ENCODE results near the gene RCAN1. TPM values are rescaled to one million over a fixed set of nuclear protein-coding genes. Genes with fewer than 3 reads are reported as not detected.
A peak's percentile ranks its signal among the peaks of the same experiment; 100 is the strongest.
"Not testable (repeated sequence)": the region's sequence is repeated elsewhere in the genome, so short reads cannot be mapped to it uniquely, and the experiment has no call there.

Gene RCAN1
- polyA plus RNA-seq, 1 donor (not counting 4 experiments of a cell fraction or from before 2014, with no cell fraction given) = 21.3 TPM

- Histone ChIP-seq H3K36me3 (ENCODE audit: control insufficient read depth in 2 of 2, extremely low read depth in 1 of 2, insufficient read depth in 2 of 2, low read length in 2 of 2) (no peaks in the 10 kb centered on the region), H3K9ac (ENCODE audit: control insufficient read depth, extremely low read depth, insufficient read depth, low read length) (no peak overlapping the region), H3K79me2 (ENCODE audit: control insufficient read depth, insufficient read depth, low read length) (no peaks in the 10 kb centered on the region), H3K4me3 (ENCODE audit: control insufficient read depth in 2 of 3, extremely low read depth in 1 of 3, insufficient read depth in 2 of 3, low read depth in 1 of 3, low read length in 3 of 3) (no peak overlapping the region), H3K4me2 (ENCODE audit: control insufficient read depth, extremely low read depth, insufficient read depth, low read depth, low read length) (no peak overlapping the region), H3K4me1 (ENCODE audit: control insufficient read depth, extremely low read depth, insufficient read depth, low read length) (peaks cover 29% of the 10 kb centered on the region), H3K27ac (ENCODE audit: control insufficient read depth, insufficient read depth, low read length) (no peak overlapping the region), H3K27me3 (ENCODE audit: control insufficient read depth, extremely low read depth, insufficient read depth, low read length) (no peaks in the 10 kb centered on the region), H2AFZ (ENCODE audit: control insufficient read depth, low read length) (no peak overlapping the region), H4K20me1 (ENCODE audit: control insufficient read depth, extremely low read depth, insufficient read depth, low read length) (no peaks in the 10 kb centered on the region), H3K9me1 (ENCODE audit: control insufficient read depth, extremely low read depth, insufficient read depth, low read length) (no peaks in the 10 kb centered on the region), H3K9me3 (ENCODE audit: control insufficient read depth, low read depth, low read length) (peaks cover 2% of the 10 kb centered on the region)
- TF ChIP-seq CTCF (optimal IDR thresholded peaks at IDR 0.05 in 1 of 3, IDR thresholded peaks at IDR 0.05 in 1 of 3, conservative IDR thresholded peaks at IDR 0.05 in 1 of 3; ENCODE audit: extremely low read depth in 1 of 3, insufficient read depth in 2 of 3, low read length in 3 of 3) = no peak
- no peak for TF ChIP-seq EZH2 (IDR thresholded peaks at IDR 0.05; ENCODE audit: low read length)
- dilution Hi-C loops (cut with MboI; ENCODE audit: extremely low pct_ligation_motif_present, low sequenced_read_pairs) = no loop called here
- DNase-seq (ENCODE audit: low read depth, low spot score) (no peak), FAIRE-seq (peak; percentile 32)
Measured at GRCh38 chr21:34557261-34557660, 57.7 kb downstream of the RCAN1 start.

GRCh38 chr21:34554670-34555069 lies 60.2 kb downstream of the RCAN1 start:
- H3K79me2 ChIP-seq (ENCODE audit: control insufficient read depth, insufficient read depth, low read length); FAIRE-seq; dilution Hi-C loops (cut with MboI; ENCODE audit: extremely low pct_ligation_motif_present, low sequenced_read_pairs); H3K4me2 ChIP-seq (ENCODE audit: control insufficient read depth, extremely low read depth, insufficient read depth, low read depth, low read length); H3K9me1 ChIP-seq (ENCODE audit: control insufficient read depth, extremely low read depth, insufficient read depth, low read length); H3K27ac ChIP-seq (ENCODE audit: control insufficient read depth, insufficient read depth, low read length); DNase-seq (ENCODE audit: low read depth, low spot score); H3K9me3 ChIP-seq (ENCODE audit: control insufficient read depth, low read depth, low read length); H3K27me3 ChIP-seq (ENCODE audit: control insufficient read depth, extremely low read depth, insufficient read depth, low read length); H3K9ac ChIP-seq (ENCODE audit: control insufficient read depth, extremely low read depth, insufficient read depth, low read length); H4K20me1 ChIP-seq (ENCODE audit: control insufficient read depth, extremely low read depth, insufficient read depth, low read length); H3K4me3 ChIP-seq (ENCODE audit: control insufficient read depth in 2 of 3, extremely low read depth in 1 of 3, insufficient read depth in 2 of 3, low read depth in 1 of 3, low read length in 3 of 3); H3K36me3 ChIP-seq (ENCODE audit: control insufficient read depth in 2 of 2, extremely low read depth in 1 of 2, insufficient read depth in 2 of 2, low read length in 2 of 2); H2AFZ ChIP-seq (ENCODE audit: control insufficient read depth, low read length): not testable (repeated sequence)
- H3K4me1 ChIP-seq (ENCODE audit: control insufficient read depth, extremely low read depth, insufficient read depth, low read length) = peaks cover 32% of the 10 kb centered on the region

GRCh38 chr21:34554227-34554626 lies 60.7 kb downstream of the RCAN1 start:
- DNase-seq (ENCODE audit: low read depth, low spot score) = no peak
- no peaks in the 10 kb centered on the region for H3K9me1 ChIP-seq (ENCODE audit: control insufficient read depth, extremely low read depth, insufficient read depth, low read length)
- TF ChIP-seq CTCF (optimal IDR thresholded peaks at IDR 0.05 in 1 of 3, IDR thresholded peaks at IDR 0.05 in 1 of 3, conservative IDR thresholded peaks at IDR 0.05 in 1 of 3; ENCODE audit: extremely low read depth in 1 of 3, insufficient read depth in 2 of 3, low read length in 3 of 3) = no peak
- TF ChIP-seq EZH2 (IDR thresholded peaks at IDR 0.05; ENCODE audit: low read length) = no peak
- H3K4me3 ChIP-seq (ENCODE audit: control insufficient read depth in 2 of 3, extremely low read depth in 1 of 3, insufficient read depth in 2 of 3, low read depth in 1 of 3, low read length in 3 of 3) = no peak overlapping the region
- peak; percentile 13 for FAIRE-seq
- H3K9ac ChIP-seq (ENCODE audit: control insufficient read depth, extremely low read depth, insufficient read depth, low read length) = no peak overlapping the region
- dilution Hi-C loops (cut with MboI; ENCODE audit: extremely low pct_ligation_motif_present, low sequenced_read_pairs) = no loop called here
- H3K79me2 ChIP-seq (ENCODE audit: control insufficient read depth, insufficient read depth, low read length) = no peaks in the 10 kb centered on the region
- H3K9me3 ChIP-seq (ENCODE audit: control insufficient read depth, low read depth, low read length) = peaks cover 2% of the 10 kb centered on the region
- no peaks in the 10 kb centered on the region for H3K36me3 ChIP-seq (ENCODE audit: control insufficient read depth in 2 of 2, extremely low read depth in 1 of 2, insufficient read depth in 2 of 2, low read length in 2 of 2)
- peaks cover 32% of the 10 kb centered on the region for H3K4me1 ChIP-seq (ENCODE audit: control insufficient read depth, extremely low read depth, insufficient read depth, low read length)
- H4K20me1 ChIP-seq (ENCODE audit: control insufficient read depth, extremely low read depth, insufficient read depth, low read length) = no peaks in the 10 kb centered on the region
- no peak overlapping the region for H2AFZ ChIP-seq (ENCODE audit: control insufficient read depth, low read length)
- peak overlapping the region; percentile 64 for H3K27ac ChIP-seq (ENCODE audit: control insufficient read depth, insufficient read depth, low read length)
- no peaks in the 10 kb centered on the region for H3K27me3 ChIP-seq (ENCODE audit: control insufficient read depth, extremely low read depth, insufficient read depth, low read length)
- H3K4me2 ChIP-seq (ENCODE audit: control insufficient read depth, extremely low read depth, insufficient read depth, low read depth, low read length) = no peak overlapping the region
